Cardiac septum (tissue), 1 donor: ENCODE results near the gene STYX. TPM values are rescaled to one million over a fixed set of nuclear protein-coding genes. Genes with fewer than 3 reads are reported as not detected.

ENCODE experiments used
- DNase-seq: peaks from one replicate; pipeline ENCODE4 v3.0.0-alpha.2; 2020; ENCODE audit warnings: low spot score
- intact Hi-C: fragments of 100-400 bp; cut with DNase I; formaldehyde crosslinking; loops from one replicate; pipeline ENCODE4 v1.14.0; 2022
- total RNA-seq: library from RNA; stranded (reverse); fragmentation: NEBNext Ultra II Directional; extraction: Animal tissue kit (Norgen Biotek cat#: 25700); gene quantifications from one replicate; pipeline ENCODE4 v1.2.1, GENCODE V29; 2021
- donor health status: DM: no; HTN: no; CAD: no.

STYX gene
- total RNA-seq, 1 donor from 2014 or later = 12.2 TPM

GRCh38 chr14:52780893-52781292 lies 50.9 kb downstream of the STYX start:
- intact Hi-C loops = no loop called here
- DNase-seq = no peak

GRCh38 chr14:52781629-52782028 lies 51.7 kb downstream of the STYX start:
- intact Hi-C loops = no loop called here
- DNase-seq = no peak

- intact Hi-C loops = no loop called here
- no peak for DNase-seq
Observed at GRCh38 chr14:52783206-52783605, 53.2 kb downstream of the STYX start.

- DNase-seq = no peak
- intact Hi-C loops = no loop called here
Observed at GRCh38 chr14:52786887-52787286, 56.9 kb downstream of the STYX start.

- no peak for DNase-seq
- intact Hi-C loops = no loop called here
Observed at GRCh38 chr14:52789118-52789517, 59.2 kb downstream of the STYX start.

GRCh38 chr14:52790011-52790755 lies 60.2 kb downstream of the STYX start:
- no peak for DNase-seq
- intact Hi-C loops = loop anchor here (5.0 kb wide), 2 partner anchors 58 to 238 kb away; partner anchors contain the start of genes GPR137C, STYX and TXNDC16

GRCh38 chr14:52790756-52791222 lies 60.8 kb downstream of the STYX start:
- intact Hi-C loops = loop anchor here (5.0 kb wide), 2 partner anchors 58 to 238 kb away; partner anchors contain the start of genes GPR137C, STYX and TXNDC16
- DNase-seq = no peak

- peak; percentile 92 for DNase-seq
- intact Hi-C loops = loop anchor here (5.0 kb wide), 2 partner anchors 59 to 239 kb away; partner anchors contain the start of genes GPR137C, STYX and TXNDC16
Observed at GRCh38 chr14:52791223-52792096, 61.5 kb downstream of the STYX start, which contains the start of gene GNPNAT1. Gene GNPNAT1 (minus strand): TSS chr14:52791607. CDS start chr14:52784650, 6,957 bp downstream.

- DNase-seq = no peak
- intact Hi-C loops = loop anchor here (5.0 kb wide), 2 partner anchors 60 to 240 kb away; partner anchors contain the start of genes GPR137C, STYX and TXNDC16
Observed at GRCh38 chr14:52792097-52792415, 62.1 kb downstream of the STYX start.

GRCh38 chr14:52793061-52793460 lies 63.1 kb downstream of the STYX start:
- intact Hi-C loops = loop anchor here (5.0 kb wide), 2 partner anchors 61 to 241 kb away; partner anchors contain the start of genes GPR137C, STYX and TXNDC16
- DNase-seq = no peak

GRCh38 chr14:52797653-52798052 lies 67.7 kb downstream of the STYX start:
- intact Hi-C loops = no loop called here
- DNase-seq = no peak

- DNase-seq = no peak
- intact Hi-C loops = no loop called here
Observed at GRCh38 chr14:52798826-52799225, 68.9 kb downstream of the STYX start.

GRCh38 chr14:52801014-52801712 lies 71.2 kb downstream of the STYX start:
- intact Hi-C loops = no loop called here
- DNase-seq = no peak

- intact Hi-C loops = no loop called here
- no peak for DNase-seq
Observed at GRCh38 chr14:52802597-52802996, 72.6 kb downstream of the STYX start.

- no peak for DNase-seq
- intact Hi-C loops = no loop called here
Observed at GRCh38 chr14:52806115-52806514, 76.1 kb downstream of the STYX start.

GRCh38 chr14:52808101-52808500 lies 78.1 kb downstream of the STYX start:
- DNase-seq = no peak
- intact Hi-C loops = no loop called here

GRCh38 chr14:52821805-52822250 lies 91.9 kb downstream of the STYX start:
- no peak for DNase-seq
- intact Hi-C loops = loop anchor here (2.0 to 5.0 kb wide), 3 partner anchors 141 to 485 kb away; no protein-coding TSS in a partner anchor

GRCh38 chr14:52824462-52824861 lies 94.5 kb downstream of the STYX start:
- no peak for DNase-seq
- intact Hi-C loops = loop anchor here (5.0 kb wide), 2 partner anchors 233 to 483 kb away; no protein-coding TSS in a partner anchor
